DMS 273 (cell line): ENCODE data around the gene DLK1.
A peak's percentile ranks its signal among the peaks of the same experiment; 100 is the strongest.

Experiments
- DNase-seq: peaks from one replicate; lab custom pipeline; 2025; ENCODE audit not compliant: unreplicated experiment; lab: John Stamatoyannopoulos, UW

Gene DLK1

GRCh38 chr14:100713705-100714104 is 13.0 kb upstream of the DLK1 start:
- DNase-seq = no peak

- DNase-seq = no peak
Measured at GRCh38 chr14:100714258-100714892, 12.3 kb upstream of the DLK1 start.

GRCh38 chr14:100715332-100715731 is 11.4 kb upstream of the DLK1 start:
- no peak for DNase-seq

- DNase-seq = no peak
Measured at GRCh38 chr14:100715803-100716202, 10.9 kb upstream of the DLK1 start.

GRCh38 chr14:100717386-100717785 is 9.3 kb upstream of the DLK1 start:
- DNase-seq = peak; percentile 76

GRCh38 chr14:100719976-100720520 is 6.6 kb upstream of the DLK1 start:
- DNase-seq = no peak

GRCh38 chr14:100721568-100721967 is 5.1 kb upstream of the DLK1 start:
- DNase-seq = no peak

GRCh38 chr14:100722367-100722766 is 4.3 kb upstream of the DLK1 start:
- DNase-seq = no peak

GRCh38 chr14:100723135-100723829 is 3.4 kb upstream of the DLK1 start:
- DNase-seq = no peak

GRCh38 chr14:100723830-100724437 is 2.8 kb upstream of the DLK1 start:
- no peak for DNase-seq

GRCh38 chr14:100724536-100724935 is 2.2 kb upstream of the DLK1 start:
- DNase-seq = no peak

GRCh38 chr14:100725587-100726387 is 905 bp upstream of the DLK1 start:
- DNase-seq = peak; percentile 24

GRCh38 chr14:100727086-100727872 is 587 bp downstream of the DLK1 start:
- DNase-seq = no peak

GRCh38 chr14:100727873-100728240 is 1.2 kb downstream of the DLK1 start:
- DNase-seq = no peak

GRCh38 chr14:100728962-100729361 is 2.3 kb downstream of the DLK1 start:
- DNase-seq = no peak

- no peak for DNase-seq
Measured at GRCh38 chr14:100729982-100730381, 3.3 kb downstream of the DLK1 start.

GRCh38 chr14:100730581-100730980 is 3.9 kb downstream of the DLK1 start:
- DNase-seq = no peak

GRCh38 chr14:100731011-100731670 is 4.4 kb downstream of the DLK1 start:
- no peak for DNase-seq

GRCh38 chr14:100731846-100732765 is 5.4 kb downstream of the DLK1 start:
- DNase-seq = no peak
